Esophagus (tissue), 2 donors: ENCODE data around the gene WFDC10A. TPM values are rescaled to one million over a fixed set of nuclear protein-coding genes. Genes with fewer than 3 reads are reported as not detected.
"Not testable (repeated sequence)": the region's sequence is repeated elsewhere in the genome, so short reads cannot be mapped to it uniquely, and the experiment has no call there.

ENCODE experiments used
- H3K27ac ChIP-seq, 2 donors: one replicate each; pipeline ENCODE4 v1.5.1; 2013; ENCODE audit warnings: low read depth in 2 of 2, mild to moderate bottlenecking in 2 of 2, inconsistent platforms in 1 of 2, low read length in 1 of 2, moderate library complexity in 1 of 2
- H3K27me3 ChIP-seq, 2 donors: one replicate each; pipeline ENCODE4 v1.6.1; 2013; ENCODE audit warnings: low read length in 2 of 2, control low read depth in 1 of 2, mild to moderate bottlenecking in 1 of 2; ENCODE audit not compliant: insufficient read depth in 2 of 2, control insufficient read depth in 1 of 2
- H3K36me3 ChIP-seq, 2 donors: one replicate each; pipeline ENCODE4 v1.6.1; 2013; ENCODE audit warnings: low read length in 1 of 2; ENCODE audit not compliant: control insufficient read depth in 2 of 2, insufficient read depth in 2 of 2
- H3K4me1 ChIP-seq, 2 donors: one replicate each; pipeline ENCODE4 v1.6.1; 2013; ENCODE audit warnings: low read length in 1 of 2; ENCODE audit not compliant: control insufficient read depth in 2 of 2, insufficient read depth in 2 of 2
- H3K4me3 ChIP-seq, 2 donors: one replicate each; pipeline ENCODE4 v1.5.1; 2013; ENCODE audit warnings: low read length in 2 of 2, mild to moderate bottlenecking in 2 of 2, low read depth in 1 of 2, moderate library complexity in 1 of 2
- H3K9me3 ChIP-seq, 2 donors: one replicate each; pipeline ENCODE4 v1.6.1; 2013; ENCODE audit warnings: mild to moderate bottlenecking in 2 of 2, low read depth in 1 of 2, low read length in 1 of 2, moderate library complexity in 1 of 2; ENCODE audit not compliant: control insufficient read depth in 2 of 2, insufficient read depth in 1 of 2
- WGBS, 2 donors: extraction: QIAGEN DNeasy Blood & Tissue Kit; methylation state at CpG; one replicate each; pipeline ENCODE4 v1.1.7; 2013; 5-methylcytosine and 5-hydroxymethylcytosine counted together
- polyA plus RNA-seq, 2 donors: library from polyadenylated mRNA; stranded (reverse); fragments of 200-250 nt; gene quantifications; one replicate each; pipeline ENCODE4 v1.2.3, GENCODE V29; 2013
- donor health status: healthy with polysubstance abuse.
- donor health status: Bipolar disorder and iron deficiency.

WFDC10A gene
- polyA plus RNA-seq, 2 donors: not detected

- H3K4me3 ChIP-seq, H3K27ac ChIP-seq, H3K4me1 ChIP-seq, H3K9me3 ChIP-seq, H3K27me3 ChIP-seq, H3K36me3 ChIP-seq: not testable (repeated sequence)
- WGBS, 2 donors: 96 to 97% methylated on average over 20 to 24 of the region's 24 CpGs
Observed at GRCh38 chr20:45641076-45641475, 11.5 kb downstream of the WFDC10A start.

- not testable (repeated sequence) for H3K36me3 ChIP-seq, H3K4me1 ChIP-seq, H3K4me3 ChIP-seq, H3K9me3 ChIP-seq, H3K27ac ChIP-seq, H3K27me3 ChIP-seq
- 89 to 92% methylated on average over 26 to 28 of the region's 28 CpGs for WGBS, 2 donors
Observed at GRCh38 chr20:45645869-45646268, 16.3 kb downstream of the WFDC10A start.

DNA sequence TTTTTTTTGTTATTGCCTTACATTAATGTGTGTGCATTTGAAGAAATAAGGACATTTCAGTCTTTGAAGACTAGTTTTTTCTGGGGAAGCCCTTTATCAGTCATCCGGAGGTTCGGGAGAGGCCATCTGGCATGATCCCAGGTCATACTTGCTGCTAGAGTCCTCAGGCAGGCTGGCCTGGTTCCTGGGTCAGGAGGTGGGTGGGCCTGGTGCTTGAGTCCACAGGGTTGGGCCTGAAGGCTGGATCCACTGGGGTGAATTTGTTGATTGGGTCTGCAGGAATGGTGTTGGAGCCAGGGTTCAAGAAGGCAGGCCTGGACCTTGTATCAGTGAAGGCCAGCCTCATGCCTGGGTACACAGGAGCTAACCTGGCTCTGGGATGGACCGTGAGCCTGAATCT, 17.3 kb downstream of the WFDC10A start:
- no peak overlapping the region for H3K4me3 ChIP-seq
- 74 to 80% methylated on average over 3 of the region's 3 CpGs for WGBS, 2 donors
- no peak overlapping the region for H3K27ac ChIP-seq
- no peaks in the 10 kb centered on the region for H3K9me3 ChIP-seq
- H3K27me3 ChIP-seq: no peaks in the 10 kb centered on the region
- H3K4me1 ChIP-seq: peaks cover 0 to 2% of the 10 kb centered on the region in 2 donors
- H3K36me3 ChIP-seq: no peaks in the 10 kb centered on the region

- WGBS, 2 donors: 66 to 67% methylated on average over 1 of the region's 1 CpG
Observed at GRCh38 chr20:45647441-45648050, 18.0 kb downstream of the WFDC10A start.

DNA sequence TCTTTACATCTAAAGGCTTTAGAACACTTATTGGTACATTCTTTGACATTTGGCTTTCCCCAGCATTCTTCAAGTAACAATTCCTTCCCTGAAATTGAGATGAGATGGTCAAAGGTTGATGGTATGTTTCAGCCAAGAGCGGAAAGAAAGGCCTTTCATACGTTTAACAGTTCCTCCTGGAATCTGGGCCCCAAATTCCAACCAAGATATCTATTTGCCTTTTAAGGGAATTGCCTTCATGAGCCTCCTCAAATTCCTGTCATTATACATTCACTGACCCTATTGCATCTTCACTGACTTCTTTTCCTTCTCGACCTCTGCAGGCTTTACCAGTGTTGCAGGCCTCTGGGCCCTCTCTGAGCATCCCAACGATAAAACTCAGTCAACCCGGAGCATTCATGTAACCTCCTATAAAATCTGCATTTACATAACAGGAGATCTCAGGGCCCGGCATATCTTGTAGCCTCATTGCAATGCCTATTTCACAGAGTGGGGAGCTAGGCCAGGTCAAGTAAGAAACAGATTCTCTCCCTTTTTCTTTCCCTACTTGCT, 19.8 kb downstream of the WFDC10A start:
- no peaks in the 10 kb centered on the region for H3K9me3 ChIP-seq
- H3K4me3 ChIP-seq: no peak overlapping the region
- 80 to 84% methylated on average over 6 of the region's 6 CpGs for WGBS, 2 donors
- no peaks in the 10 kb centered on the region for H3K27me3 ChIP-seq
- H3K27ac ChIP-seq: no peak overlapping the region
- no peaks in the 10 kb centered on the region for H3K36me3 ChIP-seq
- H3K4me1 ChIP-seq: peaks cover 0 to 2% of the 10 kb centered on the region in 2 donors

More at GRCh38 chr20:45647441-45648050, 18.0 kb downstream of the WFDC10A start:
- Histone ChIP-seq H3K36me3 (no peaks in the 10 kb centered on the region), H3K9me3 (no peaks in the 10 kb centered on the region), H3K27ac (no peak overlapping the region), H3K4me3 (no peak overlapping the region), H3K4me1 (peaks cover 0 to 2% of the 10 kb centered on the region in 2 donors), H3K27me3 (no peaks in the 10 kb centered on the region)

- H3K4me1 ChIP-seq, H3K27me3 ChIP-seq, H3K27ac ChIP-seq, H3K36me3 ChIP-seq, H3K4me3 ChIP-seq, H3K9me3 ChIP-seq: not testable (repeated sequence)
- 74 to 77% methylated on average over 7 of the region's 7 CpGs for WGBS, 2 donors
Observed at GRCh38 chr20:45651726-45652125, 22.2 kb downstream of the WFDC10A start.

DNA sequence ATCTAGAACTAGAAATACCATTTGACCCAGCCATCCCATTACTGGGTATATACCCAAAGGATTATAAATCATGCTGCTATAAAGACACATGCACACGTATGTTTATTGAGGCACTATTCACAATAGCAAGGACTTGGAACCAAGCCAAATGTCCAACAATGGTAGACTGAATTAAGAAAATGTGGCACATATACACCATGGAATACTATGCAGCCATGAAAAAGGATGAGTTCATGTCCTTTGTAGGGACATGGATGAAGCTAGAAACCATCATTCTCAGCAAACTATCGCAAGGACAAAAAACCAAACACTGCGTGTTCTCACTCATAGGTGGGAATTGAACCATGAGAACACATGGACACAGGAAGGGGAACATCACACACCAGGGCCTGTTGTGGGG, 27.5 kb downstream of the WFDC10A start:
- H3K27me3 ChIP-seq, H3K4me1 ChIP-seq, H3K36me3 ChIP-seq, H3K4me3 ChIP-seq, H3K9me3 ChIP-seq, H3K27ac ChIP-seq: not testable (repeated sequence)
- WGBS, 2 donors: 80 to 90% methylated on average over 3 of the region's 3 CpGs

GRCh38 chr20:45670139-45670538, 40.6 kb downstream of the WFDC10A start, which contains the start of gene WFDC11:
WFDC11 (minus strand) TSS chr20:45670239; CDS start chr20:45650600, 19,639 bp downstream.
- Histone ChIP-seq H3K4me3 (no peak within 1 kb of the TSS), H3K9me3 (no peaks in the 10 kb centered on the region), H3K36me3 (no peaks in the 10 kb centered on the region), H3K27ac (no peak within 1 kb of the TSS), H3K4me1 (no peaks in the 10 kb centered on the region), H3K27me3 (peaks cover 0 to 4% of the 10 kb centered on the region in 2 donors)
- 87 to 88% methylated on average over 1 of the region's 1 CpG for WGBS, 2 donors

DNA sequence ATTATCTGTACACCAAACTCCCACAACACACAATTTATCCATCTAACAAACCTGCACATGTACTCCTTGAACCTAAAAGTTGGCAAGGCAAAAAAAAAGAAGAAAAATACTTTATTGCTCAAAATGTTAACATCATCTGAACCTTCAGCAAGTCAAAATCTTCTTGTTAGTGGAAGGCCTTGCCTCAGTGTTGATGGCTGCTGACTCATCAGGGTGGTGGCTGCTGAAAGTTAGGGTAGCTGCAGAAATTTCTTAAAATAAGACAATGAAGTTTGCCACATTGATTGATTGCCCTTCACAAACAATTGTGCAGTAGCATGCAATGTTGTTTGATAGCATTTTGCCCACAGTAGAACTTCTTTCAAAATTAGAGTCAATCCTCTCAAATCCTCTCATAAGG, 43.2 kb downstream of the WFDC10A start:
- Histone ChIP-seq H3K36me3 (no peaks in the 10 kb centered on the region), H3K4me1 (no peaks in the 10 kb centered on the region), H3K27me3 (peaks cover 0 to 4% of the 10 kb centered on the region in 2 donors), H3K9me3 (no peaks in the 10 kb centered on the region), H3K4me3 (no peak overlapping the region), H3K27ac (no peak overlapping the region)

DNA sequence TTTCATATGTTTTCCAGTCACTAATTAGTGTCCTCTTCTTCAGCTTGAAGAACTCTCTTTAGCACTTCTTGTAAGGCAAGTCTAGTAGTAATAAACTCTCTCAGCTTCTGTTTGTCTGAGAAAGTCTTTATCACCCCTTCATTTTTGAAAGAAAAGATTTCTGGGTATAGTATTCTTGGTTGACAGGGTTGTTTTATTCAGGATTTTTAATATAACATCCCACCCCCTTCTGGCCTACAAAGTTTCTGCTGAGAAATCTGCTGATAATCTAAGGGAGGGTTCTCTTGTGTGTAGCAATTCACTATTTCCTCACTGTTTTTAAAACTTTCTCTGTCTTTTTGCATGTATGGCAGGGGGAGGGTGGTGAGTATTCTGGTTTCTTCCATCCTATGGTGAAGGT, 50.1 kb downstream of the WFDC10A start:
- no peaks in the 10 kb centered on the region for H3K4me1 ChIP-seq
- H3K27me3 ChIP-seq: no peaks in the 10 kb centered on the region
- H3K9me3 ChIP-seq: peaks cover 0 to 3% of the 10 kb centered on the region in 2 donors
- no peak overlapping the region for H3K27ac ChIP-seq
- no peaks in the 10 kb centered on the region for H3K36me3 ChIP-seq
- no peak overlapping the region for H3K4me3 ChIP-seq
